Fibroblast of the conjunctiva (primary cell): ENCODE data around the gene PPP1R13B.

Source experiments
- DNase-seq: peaks from one replicate; pipeline ENCODE4 v3.0.0-alpha.2; 2010; ENCODE audit warnings: low read depth

PPP1R13B gene

GRCh38 chr14:103713304-103714062 is 133.9 kb downstream of the PPP1R13B start:
- no peak for DNase-seq

GRCh38 chr14:103712633-103713247 is 134.6 kb downstream of the PPP1R13B start:
- no peak for DNase-seq

- no peak for DNase-seq
These were observed 135.6 kb downstream of the PPP1R13B start for GRCh38 chr14:103711516-103712431.

- no peak for DNase-seq
These were observed 136.5 kb downstream of the PPP1R13B start for GRCh38 chr14:103710771-103711377.

GRCh38 chr14:103709814-103710213 is 137.6 kb downstream of the PPP1R13B start:
- no peak for DNase-seq

GRCh38 chr14:103708750-103709187 is 138.6 kb downstream of the PPP1R13B start:
- DNase-seq: no peak

GRCh38 chr14:103707329-103708263 is 139.8 kb downstream of the PPP1R13B start:
- DNase-seq: no peak

- DNase-seq: no peak
These were observed 140.6 kb downstream of the PPP1R13B start for GRCh38 chr14:103706551-103707328.

GRCh38 chr14:103705504-103706284 is 141.7 kb downstream of the PPP1R13B start:
- no peak for DNase-seq

GRCh38 chr14:103705118-103705503 is 142.3 kb downstream of the PPP1R13B start:
- no peak for DNase-seq

- DNase-seq: no peak
These were observed 142.7 kb downstream of the PPP1R13B start for GRCh38 chr14:103704708-103705107.

GRCh38 chr14:103703433-103704385 is 143.7 kb downstream of the PPP1R13B start:
- no peak for DNase-seq

- DNase-seq: no peak
These were observed 144.6 kb downstream of the PPP1R13B start for GRCh38 chr14:103702497-103703432.

GRCh38 chr14:103702095-103702494 is 145.3 kb downstream of the PPP1R13B start:
- no peak for DNase-seq

- DNase-seq: no peak
These were observed 146.5 kb downstream of the PPP1R13B start for GRCh38 chr14:103700753-103701490.
